Measurements from ENCODE around the gene SHISA9. TPM values are rescaled to one million over a fixed set of nuclear protein-coding genes. Genes with fewer than 3 reads are reported as not detected.

The SHISA9 gene
- total RNA-seq, 1 experiment from 2014 or later: 0.29 TPM

- H3K4me1 Mint-ChIP-seq (ENCODE audit: low read depth, unreplicated experiment): peaks cover 8% of the 10 kb centered on the region
- H3K27me3 Mint-ChIP-seq (ENCODE audit: insufficient read depth, unreplicated experiment): no peaks in the 10 kb centered on the region
- TF ChIP-seq, protein P1, sequence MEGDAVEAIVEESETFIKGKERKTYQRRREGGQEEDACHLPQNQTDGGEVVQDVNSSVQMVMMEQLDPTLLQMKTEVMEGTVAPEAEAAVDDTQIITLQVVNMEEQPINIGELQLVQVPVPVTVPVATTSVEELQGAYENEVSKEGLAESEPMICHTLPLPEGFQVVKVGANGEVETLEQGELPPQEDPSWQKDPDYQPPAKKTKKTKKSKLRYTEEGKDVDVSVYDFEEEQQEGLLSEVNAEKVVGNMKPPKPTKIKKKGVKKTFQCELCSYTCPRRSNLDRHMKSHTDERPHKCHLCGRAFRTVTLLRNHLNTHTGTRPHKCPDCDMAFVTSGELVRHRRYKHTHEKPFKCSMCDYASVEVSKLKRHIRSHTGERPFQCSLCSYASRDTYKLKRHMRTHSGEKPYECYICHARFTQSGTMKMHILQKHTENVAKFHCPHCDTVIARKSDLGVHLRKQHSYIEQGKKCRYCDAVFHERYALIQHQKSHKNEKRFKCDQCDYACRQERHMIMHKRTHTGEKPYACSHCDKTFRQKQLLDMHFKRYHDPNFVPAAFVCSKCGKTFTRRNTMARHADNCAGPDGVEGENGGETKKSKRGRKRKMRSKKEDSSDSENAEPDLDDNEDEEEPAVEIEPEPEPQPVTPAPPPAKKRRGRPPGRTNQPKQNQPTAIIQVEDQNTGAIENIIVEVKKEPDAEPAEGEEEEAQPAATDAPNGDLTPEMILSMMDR (IDR thresholded peaks at IDR 0.05; ENCODE audit: insufficient read depth in 1 of 2, low read depth in 1 of 2, low read length in 1 of 2, severe bottlenecking in 1 of 2, unreplicated experiment in 1 of 2): no peak
- Histone ChIP-seq H3K4me3 (ENCODE audit: low read depth, low read length) (no peak overlapping the region), H3K4me1 (peaks cover 29% of the 10 kb centered on the region), H3K27me3 (replicated peaks; ENCODE audit: control insufficient read depth, insufficient read depth, low read length) (no peaks in the 10 kb centered on the region), H3K36me3 (ENCODE audit: control insufficient read depth, insufficient read depth, low read length) (no peaks in the 10 kb centered on the region), H3K9me3 (no peaks in the 10 kb centered on the region)
- intact Hi-C loops (cut with micrococcal nuclease; ENCODE audit: unreplicated experiment): no loop called here
- no TSS peak for BruUV-seq (replicated peaks)
- H3K27ac Mint-ChIP-seq (ENCODE audit: unreplicated experiment): no peak overlapping the region
- H3K36me3 Mint-ChIP-seq (ENCODE audit: insufficient read depth, unreplicated experiment): peaks cover 10% of the 10 kb centered on the region
- DNase-seq: no peak
- peaks cover 18% of the 10 kb centered on the region for H3K9me3 Mint-ChIP-seq (ENCODE audit: unreplicated experiment)
- ChIA-PET CTCF (no interaction called here), POLR2A (no interaction called here)
- H3K4me3 Mint-ChIP-seq (ENCODE audit: unreplicated experiment): no peak overlapping the region
These were observed 340.8 kb downstream of the SHISA9 start for GRCh38 chr16:13242201-13242600.

GRCh38 chr16:13244770-13245169 lies 343.4 kb downstream of the SHISA9 start:
- Mint-ChIP-seq H3K36me3 (ENCODE audit: insufficient read depth, unreplicated experiment) (peaks cover 5% of the 10 kb centered on the region), H3K4me1 (ENCODE audit: low read depth, unreplicated experiment) (no peaks in the 10 kb centered on the region), H3K9me3 (ENCODE audit: unreplicated experiment) (peaks cover 9% of the 10 kb centered on the region), H3K27ac (ENCODE audit: unreplicated experiment) (no peak overlapping the region), H3K4me3 (ENCODE audit: unreplicated experiment) (no peak overlapping the region), H3K27me3 (ENCODE audit: insufficient read depth, unreplicated experiment) (no peaks in the 10 kb centered on the region)
- no peak for DNase-seq
- TF ChIP-seq, protein P1 (IDR thresholded peaks at IDR 0.05; ENCODE audit: insufficient read depth in 1 of 2, low read depth in 1 of 2, low read length in 1 of 2, severe bottlenecking in 1 of 2, unreplicated experiment in 1 of 2): no peak
- H3K4me3 ChIP-seq (ENCODE audit: low read depth, low read length): no peak overlapping the region
- intact Hi-C loops (cut with micrococcal nuclease; ENCODE audit: unreplicated experiment): no loop called here
- no peaks in the 10 kb centered on the region for H3K9me3 ChIP-seq
- peaks cover 17% of the 10 kb centered on the region for H3K4me1 ChIP-seq
- no peaks in the 10 kb centered on the region for H3K27me3 ChIP-seq (replicated peaks; ENCODE audit: control insufficient read depth, insufficient read depth, low read length)
- BruUV-seq (replicated peaks): no TSS peak
- POLR2A ChIA-PET: no interaction called here
- CTCF ChIA-PET: no interaction called here
- no peaks in the 10 kb centered on the region for H3K36me3 ChIP-seq (ENCODE audit: control insufficient read depth, insufficient read depth, low read length)

GRCh38 chr16:13245713-13246377 lies 344.4 kb downstream of the SHISA9 start:
- peak; percentile 25 to 38 for DNase-seq
- TF ChIP-seq, protein P1 (IDR thresholded peaks at IDR 0.05; ENCODE audit: insufficient read depth in 1 of 2, low read depth in 1 of 2, low read length in 1 of 2, severe bottlenecking in 1 of 2, unreplicated experiment in 1 of 2): no peak
- no peaks in the 10 kb centered on the region for H3K27me3 ChIP-seq (replicated peaks; ENCODE audit: control insufficient read depth, insufficient read depth, low read length)
- no peak overlapping the region for H3K27ac Mint-ChIP-seq (ENCODE audit: unreplicated experiment)
- intact Hi-C loops (cut with micrococcal nuclease; ENCODE audit: unreplicated experiment): no loop called here
- peaks cover 5% of the 10 kb centered on the region for H3K36me3 Mint-ChIP-seq (ENCODE audit: insufficient read depth, unreplicated experiment)
- CTCF ChIA-PET: no interaction called here
- BruUV-seq (replicated peaks): no TSS peak
- POLR2A ChIA-PET: no interaction called here
- H3K27me3 Mint-ChIP-seq (ENCODE audit: insufficient read depth, unreplicated experiment): no peaks in the 10 kb centered on the region
- H3K4me3 Mint-ChIP-seq (ENCODE audit: unreplicated experiment): no peak overlapping the region
- H3K4me1 Mint-ChIP-seq (ENCODE audit: low read depth, unreplicated experiment): no peaks in the 10 kb centered on the region
- peaks cover under 1% of the 10 kb centered on the region for H3K9me3 Mint-ChIP-seq (ENCODE audit: unreplicated experiment)
- H3K4me1 ChIP-seq: peaks cover 17% of the 10 kb centered on the region
- no peak overlapping the region for H3K4me3 ChIP-seq (ENCODE audit: low read depth, low read length)
- H3K36me3 ChIP-seq (ENCODE audit: control insufficient read depth, insufficient read depth, low read length): no peaks in the 10 kb centered on the region
- H3K9me3 ChIP-seq: no peaks in the 10 kb centered on the region
